ENCODE data around the gene C16orf92.

GRCh38 chr16:30041841-30042240 lies 18.8 kb downstream of the C16orf92 start:
- TF ChIP-seq CTCF (IDR thresholded peaks at IDR 0.05), result peak in 4 of 6 experiments; percentile 19 to 44 (median 38)
- TF ChIP-seq POLR2A (IDR thresholded peaks at IDR 0.05), result no peak
